ENCODE measurements around the gene SIRPB2. TPM values are rescaled to one million over a fixed set of nuclear protein-coding genes. Genes with fewer than 3 reads are reported as not detected.

The SIRPB2 gene
- total RNA-seq, 2 donors from 2014 or later = not detected

DNA sequence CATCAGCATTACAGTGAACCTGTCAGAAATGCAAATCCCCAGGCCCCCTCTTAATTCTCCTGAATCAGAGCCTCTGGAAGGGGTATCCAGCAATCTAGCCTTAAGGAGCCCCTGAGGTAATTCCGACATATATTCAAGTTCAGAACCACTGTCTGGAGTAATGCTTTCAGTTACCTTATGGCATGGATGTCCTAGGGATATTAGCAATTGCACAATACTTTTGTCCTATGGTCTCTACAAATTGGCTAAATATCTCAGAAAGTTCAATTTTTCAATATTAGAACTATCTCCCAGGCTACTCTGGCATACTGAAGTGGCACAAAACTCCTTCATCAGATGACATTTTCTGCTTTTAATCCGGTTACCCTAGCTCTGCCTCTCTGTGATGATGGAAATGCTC is 30.9 kb downstream of the SIRPB2 start:
- no peaks in the 10 kb centered on the region for H3K9me3 Mint-ChIP-seq
- Histone ChIP-seq H3K36me3 (ENCODE audit: control insufficient read depth, insufficient read depth, low read length) (peaks cover 91% of the 10 kb centered on the region), H3K9ac (ENCODE audit: extremely low read depth, low read length, poor library complexity, severe bottlenecking) (no peak overlapping the region), H3K4me1 (ENCODE audit: control insufficient read depth, insufficient read depth, low read length) (peaks cover 8% of the 10 kb centered on the region), H3K27me3 (ENCODE audit: control insufficient read depth, insufficient read depth, low read length, poor library complexity, severe bottlenecking) (no peaks in the 10 kb centered on the region), H3K27ac (ENCODE audit: low read depth, low read length) (no peak overlapping the region), H3K9me3 (ENCODE audit: control insufficient read depth, low read length) (no peaks in the 10 kb centered on the region), H3K4me3 (ENCODE audit: low read length) (no peak overlapping the region)
- WGBS, 2 experiments (ENCODE audit: insufficient coverage in 1 of 2, insufficient read length in 1 of 2) = 88 to 90% methylated on average over 1 to 2 of the region's 2 CpGs
- TF ChIP-seq, protein P1, sequence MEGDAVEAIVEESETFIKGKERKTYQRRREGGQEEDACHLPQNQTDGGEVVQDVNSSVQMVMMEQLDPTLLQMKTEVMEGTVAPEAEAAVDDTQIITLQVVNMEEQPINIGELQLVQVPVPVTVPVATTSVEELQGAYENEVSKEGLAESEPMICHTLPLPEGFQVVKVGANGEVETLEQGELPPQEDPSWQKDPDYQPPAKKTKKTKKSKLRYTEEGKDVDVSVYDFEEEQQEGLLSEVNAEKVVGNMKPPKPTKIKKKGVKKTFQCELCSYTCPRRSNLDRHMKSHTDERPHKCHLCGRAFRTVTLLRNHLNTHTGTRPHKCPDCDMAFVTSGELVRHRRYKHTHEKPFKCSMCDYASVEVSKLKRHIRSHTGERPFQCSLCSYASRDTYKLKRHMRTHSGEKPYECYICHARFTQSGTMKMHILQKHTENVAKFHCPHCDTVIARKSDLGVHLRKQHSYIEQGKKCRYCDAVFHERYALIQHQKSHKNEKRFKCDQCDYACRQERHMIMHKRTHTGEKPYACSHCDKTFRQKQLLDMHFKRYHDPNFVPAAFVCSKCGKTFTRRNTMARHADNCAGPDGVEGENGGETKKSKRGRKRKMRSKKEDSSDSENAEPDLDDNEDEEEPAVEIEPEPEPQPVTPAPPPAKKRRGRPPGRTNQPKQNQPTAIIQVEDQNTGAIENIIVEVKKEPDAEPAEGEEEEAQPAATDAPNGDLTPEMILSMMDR (conservative IDR thresholded peaks at IDR 0.05) = no peak
- no peak overlapping the region for H3K27ac Mint-ChIP-seq
- H3K4me1 Mint-ChIP-seq = peaks cover 1% of the 10 kb centered on the region
- H3K4me3 Mint-ChIP-seq = no peak overlapping the region
- H3K36me3 Mint-ChIP-seq (ENCODE audit: low read depth) = peaks cover 47% of the 10 kb centered on the region
- no peak for DNase-seq
- H3K27me3 Mint-ChIP-seq (ENCODE audit: insufficient read depth) = no peaks in the 10 kb centered on the region

GRCh38 chr20:1457992-1458391 is 33.2 kb downstream of the SIRPB2 start:
- TF ChIP-seq, protein P1 (conservative IDR thresholded peaks at IDR 0.05) = no peak
- no peak overlapping the region for H3K4me3 ChIP-seq (ENCODE audit: low read length)
- Mint-ChIP-seq H3K27me3 (ENCODE audit: insufficient read depth) (no peaks in the 10 kb centered on the region), H3K9me3 (no peaks in the 10 kb centered on the region), H3K4me3 (no peak overlapping the region), H3K4me1 (peaks cover 2% of the 10 kb centered on the region), H3K27ac (no peak overlapping the region), H3K36me3 (ENCODE audit: low read depth) (peaks cover 54% of the 10 kb centered on the region)
- peaks cover under 1% of the 10 kb centered on the region for H3K9me3 ChIP-seq (ENCODE audit: control insufficient read depth, low read length)
- WGBS, 2 experiments (ENCODE audit: insufficient coverage in 1 of 2, insufficient read length in 1 of 2) = 100% methylated on average over 1 of the region's 2 CpGs; no CpG with 5 or more reads in 1 of the 2 experiments
- H3K36me3 ChIP-seq (ENCODE audit: control insufficient read depth, insufficient read depth, low read length) = peaks cover 91% of the 10 kb centered on the region
- DNase-seq = no peak
- no peak overlapping the region for H3K9ac ChIP-seq (ENCODE audit: extremely low read depth, low read length, poor library complexity, severe bottlenecking)
- H3K4me1 ChIP-seq (ENCODE audit: control insufficient read depth, insufficient read depth, low read length) = peaks cover 10% of the 10 kb centered on the region
- H3K27me3 ChIP-seq (ENCODE audit: control insufficient read depth, insufficient read depth, low read length, poor library complexity, severe bottlenecking) = no peaks in the 10 kb centered on the region
- H3K27ac ChIP-seq (ENCODE audit: low read depth, low read length) = no peak overlapping the region

DNA sequence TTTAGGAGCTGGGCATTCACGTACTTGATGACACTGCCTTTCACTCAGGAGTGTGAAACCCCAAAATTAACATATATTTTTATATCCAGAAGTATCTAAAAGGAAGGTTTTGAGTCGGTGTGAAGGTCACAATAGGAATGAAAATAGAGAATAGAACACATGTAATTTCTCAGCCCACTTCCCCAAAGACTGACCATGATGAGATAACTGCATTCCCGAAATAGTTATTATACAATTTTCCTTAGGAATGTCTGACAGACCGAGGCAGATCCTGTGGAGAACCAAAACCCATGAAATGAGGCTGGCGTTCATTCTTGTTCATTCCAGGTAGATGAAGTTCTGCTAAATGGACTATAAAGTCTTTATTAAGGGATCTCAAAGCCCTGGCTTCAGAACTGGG is 34.9 kb downstream of the SIRPB2 start:
- no peak overlapping the region for H3K9ac ChIP-seq (ENCODE audit: extremely low read depth, low read length, poor library complexity, severe bottlenecking)
- no peak overlapping the region for H3K27ac ChIP-seq (ENCODE audit: low read depth, low read length)
- no peaks in the 10 kb centered on the region for H3K27me3 ChIP-seq (ENCODE audit: control insufficient read depth, insufficient read depth, low read length, poor library complexity, severe bottlenecking)
- H3K4me3 ChIP-seq (ENCODE audit: low read length) = no peak overlapping the region
- H3K27ac Mint-ChIP-seq = no peak overlapping the region
- no peaks in the 10 kb centered on the region for H3K27me3 Mint-ChIP-seq (ENCODE audit: insufficient read depth)
- WGBS, 2 experiments (ENCODE audit: insufficient coverage in 1 of 2, insufficient read length in 1 of 2) = 92 to 100% methylated on average over 2 to 4 of the region's 5 CpGs
- H3K4me1 Mint-ChIP-seq = peaks cover 2% of the 10 kb centered on the region
- H3K9me3 Mint-ChIP-seq = no peaks in the 10 kb centered on the region
- no peak overlapping the region for H3K4me3 Mint-ChIP-seq
- H3K9me3 ChIP-seq (ENCODE audit: control insufficient read depth, low read length) = peaks cover 18% of the 10 kb centered on the region
- H3K36me3 ChIP-seq (ENCODE audit: control insufficient read depth, insufficient read depth, low read length) = peaks cover 94% of the 10 kb centered on the region
- H3K4me1 ChIP-seq (ENCODE audit: control insufficient read depth, insufficient read depth, low read length) = peaks cover 10% of the 10 kb centered on the region
- DNase-seq = no peak
- TF ChIP-seq, protein P1 (conservative IDR thresholded peaks at IDR 0.05) = no peak
- H3K36me3 Mint-ChIP-seq (ENCODE audit: low read depth) = peaks cover 66% of the 10 kb centered on the region
